Stimulated activated CD8-positive, alpha-beta memory T cell treated with anti-CD3 and anti-CD28 coated beads, Interleukin-15, amount 100 ng/mL, for 1 hour (primary cell): Measurements from ENCODE around the gene PSME4.
"Not testable (repeated sequence)": the region's sequence is repeated elsewhere in the genome, so short reads cannot be mapped to it uniquely, and the experiment has no call there.

Experiments
- DNase-seq: peaks from one replicate; pipeline ENCODE4 v3.0.0-alpha.2; 2020; ENCODE audit warnings: low read depth

The PSME4 gene

DNA sequence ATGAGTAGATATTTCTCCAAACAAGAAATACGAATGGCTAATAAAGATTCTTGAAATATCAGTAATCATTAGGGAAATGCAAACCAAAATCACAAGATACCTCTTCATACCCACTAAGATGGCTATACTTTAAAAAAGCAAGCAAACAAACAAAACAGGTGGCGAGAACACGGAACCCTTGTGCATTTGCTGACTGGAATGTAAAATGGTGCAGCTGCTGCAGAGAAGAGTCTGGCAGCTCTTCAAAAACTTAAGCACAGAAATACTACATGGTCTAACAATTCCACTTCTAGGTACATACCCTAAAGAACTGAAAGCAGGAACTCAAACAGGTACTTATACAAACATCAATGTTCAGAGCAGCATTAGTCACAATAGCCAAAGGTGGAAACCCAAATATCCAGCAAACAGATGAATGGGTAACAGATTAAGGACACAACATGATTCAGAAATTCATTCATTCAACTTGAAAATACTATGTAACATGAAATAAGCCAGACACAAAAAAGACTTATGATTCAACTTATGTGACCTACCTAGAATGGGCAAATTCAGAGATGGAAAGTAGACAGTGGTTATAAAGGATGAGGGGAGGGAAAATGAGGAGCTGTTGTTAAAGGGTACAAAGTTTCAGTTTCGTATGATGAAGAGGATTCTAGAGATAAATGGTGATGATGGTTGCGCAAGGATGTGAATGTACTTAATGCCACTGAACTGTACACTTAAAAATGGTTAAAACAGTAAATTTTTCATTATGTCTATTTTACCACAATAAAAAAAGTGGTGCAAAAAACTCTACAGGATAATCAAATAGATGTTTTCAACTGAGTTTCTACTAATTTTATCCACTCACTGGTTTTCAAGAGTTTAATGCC, 84.2 kb downstream of the PSME4 start:
- no peak for DNase-seq

DNA sequence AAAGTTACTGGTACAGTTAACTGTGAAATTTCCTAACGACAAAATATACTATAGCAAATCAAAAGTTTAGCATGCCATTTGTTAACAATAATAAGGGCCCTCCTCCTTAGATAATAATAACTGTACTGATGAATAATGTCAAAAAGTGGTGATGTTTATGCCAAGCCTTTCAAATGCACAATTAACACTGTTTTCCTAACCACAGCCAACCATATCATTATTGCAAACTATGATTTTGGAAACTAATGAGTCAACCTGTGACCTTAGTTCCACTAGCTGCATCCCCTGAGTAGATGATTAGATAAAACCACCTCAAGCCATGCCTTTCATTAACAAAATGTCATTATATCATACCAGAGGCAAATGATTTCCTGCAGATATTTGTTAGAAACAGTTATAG, 85.9 kb downstream of the PSME4 start:
- no peak for DNase-seq

DNA sequence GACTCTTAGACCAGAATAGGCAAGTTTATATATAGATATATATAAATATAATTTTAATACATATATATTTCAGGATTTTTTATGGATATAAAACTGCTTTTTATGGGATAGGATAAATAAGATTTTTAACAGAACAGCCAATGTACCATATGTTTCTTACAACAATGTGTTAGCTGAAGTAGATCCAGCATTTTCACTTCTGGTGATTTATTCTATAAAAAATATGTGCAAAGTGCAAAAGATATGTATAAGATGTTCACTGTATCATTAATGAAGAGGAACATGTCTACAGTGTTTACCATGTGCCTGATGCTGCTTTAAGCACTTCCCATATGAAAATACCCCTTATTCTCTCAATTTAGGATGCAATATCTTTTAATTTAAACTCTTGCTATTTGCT, 88.8 kb downstream of the PSME4 start:
- DNase-seq, result no peak

DNA sequence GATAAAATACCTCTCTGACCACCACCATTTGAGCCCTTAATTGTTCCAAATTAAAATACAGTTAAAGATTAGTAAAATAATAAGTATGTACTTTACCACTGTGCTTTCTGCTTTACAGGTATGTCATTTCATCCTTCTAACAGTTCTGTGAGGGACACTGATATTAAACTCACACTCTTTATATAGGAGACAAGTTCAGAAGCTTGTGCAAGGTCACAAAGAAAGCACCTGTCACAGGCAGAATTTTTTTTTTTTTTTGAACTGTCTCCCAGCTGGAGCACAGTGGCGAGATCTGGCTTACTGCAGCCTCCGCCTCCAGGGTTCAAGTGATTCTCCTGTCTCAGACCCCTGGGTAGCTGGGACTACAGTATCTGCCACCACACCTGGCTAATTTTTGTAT, 89.4 kb downstream of the PSME4 start:
- no peak for DNase-seq

DNA sequence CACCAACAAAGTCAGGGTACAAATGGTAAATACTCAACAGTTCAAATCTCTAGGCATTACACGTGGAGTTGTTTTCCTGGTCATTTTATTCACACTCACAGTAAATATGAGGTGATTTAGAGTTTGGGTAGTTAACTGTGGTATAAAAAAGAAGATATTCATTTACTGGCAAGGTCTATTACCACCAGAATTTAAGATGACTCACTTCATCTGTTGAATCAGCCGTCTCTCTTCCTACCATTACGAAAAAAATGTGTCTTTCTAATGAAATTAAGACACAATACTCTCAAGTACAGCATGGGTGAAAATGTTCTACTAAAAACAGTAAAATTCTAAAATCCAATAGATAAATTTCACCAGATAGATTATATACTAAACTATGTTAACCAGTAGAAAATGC, 90.0 kb downstream of the PSME4 start:
- DNase-seq, result no peak

DNA sequence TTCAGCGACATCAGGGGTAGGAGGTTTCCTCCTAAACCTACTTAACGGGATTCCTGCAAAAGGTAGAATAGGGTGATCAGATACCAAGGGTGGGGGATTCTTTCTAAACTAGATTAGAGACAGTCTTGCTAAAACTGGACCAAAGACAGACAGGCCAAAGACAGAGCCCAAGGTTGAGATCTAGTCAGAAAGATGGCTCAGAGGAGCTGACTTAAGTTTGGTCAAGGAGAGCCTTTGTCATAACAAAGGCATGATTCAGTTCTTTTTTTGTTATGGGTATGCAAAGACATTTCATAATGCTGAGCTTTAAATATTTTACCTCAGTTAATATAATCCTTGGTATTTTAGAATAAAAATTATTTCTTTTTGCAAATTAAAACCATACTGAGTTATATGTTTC, 93.2 kb downstream of the PSME4 start:
- DNase-seq, result no peak

DNA sequence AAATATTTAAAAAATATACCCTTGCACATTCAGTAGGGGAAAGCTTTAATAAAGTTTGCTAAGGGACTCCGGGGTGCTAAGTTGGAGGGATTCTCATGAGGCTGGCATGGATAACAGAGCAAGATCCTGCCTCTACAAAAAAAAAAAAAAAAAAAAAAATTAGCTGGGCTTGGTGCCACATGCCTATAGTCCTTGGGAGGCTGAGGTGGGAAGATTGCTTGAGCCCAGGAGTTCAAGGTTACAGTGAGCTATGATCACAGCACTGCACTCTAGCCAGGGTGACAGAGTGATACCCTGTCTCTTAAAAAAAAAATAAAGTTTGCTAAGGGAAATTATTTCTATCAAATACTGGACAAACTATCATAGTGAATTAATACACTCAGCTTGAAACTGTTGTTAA, 93.7 kb downstream of the PSME4 start:
- no peak for DNase-seq

DNA sequence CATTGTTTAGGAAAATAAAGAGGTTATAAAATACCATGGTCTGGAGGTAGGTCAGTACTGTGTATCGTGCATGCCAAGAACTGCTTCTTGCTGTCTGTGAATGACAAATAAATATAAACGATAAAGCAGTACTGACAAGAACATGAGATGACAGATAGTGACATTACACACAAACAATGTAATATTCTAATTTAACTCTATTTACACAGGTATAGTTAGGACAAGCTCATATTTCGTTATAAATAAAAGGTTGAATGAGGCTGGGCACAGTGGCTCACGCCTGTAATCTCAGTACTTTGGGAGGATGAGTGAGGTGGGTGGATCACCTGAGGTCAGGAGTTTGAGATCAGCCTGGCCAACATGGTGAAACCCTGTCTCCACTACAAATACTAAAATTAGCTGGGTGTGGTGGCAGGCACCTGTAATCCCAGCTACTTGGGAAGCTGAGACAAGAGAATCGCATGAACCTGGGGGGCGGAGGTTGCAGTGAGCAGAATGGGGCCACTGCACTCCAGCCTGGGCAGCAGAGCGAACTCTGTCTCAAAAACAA, 96.3 kb downstream of the PSME4 start:
- no peak for DNase-seq

DNA sequence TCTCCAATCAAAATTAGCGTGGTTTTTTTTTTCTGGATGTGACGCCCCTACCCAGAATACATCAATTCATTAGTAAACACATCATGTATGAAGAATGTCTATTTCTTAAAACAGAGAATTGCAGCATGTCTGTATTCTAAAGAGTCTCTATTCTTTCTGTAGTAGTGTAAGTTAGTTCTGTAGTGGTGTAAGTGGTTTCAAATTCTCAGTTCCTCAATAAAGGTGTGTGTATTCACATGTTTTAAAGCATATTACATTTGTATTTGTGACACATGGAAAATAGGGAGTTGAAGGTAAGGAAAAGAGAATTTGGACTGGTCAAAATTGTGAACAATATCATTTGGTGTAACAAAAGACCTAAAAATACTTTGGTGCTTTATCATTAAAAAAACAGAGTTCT, 103.0 kb downstream of the PSME4 start:
- no peak for DNase-seq

DNA sequence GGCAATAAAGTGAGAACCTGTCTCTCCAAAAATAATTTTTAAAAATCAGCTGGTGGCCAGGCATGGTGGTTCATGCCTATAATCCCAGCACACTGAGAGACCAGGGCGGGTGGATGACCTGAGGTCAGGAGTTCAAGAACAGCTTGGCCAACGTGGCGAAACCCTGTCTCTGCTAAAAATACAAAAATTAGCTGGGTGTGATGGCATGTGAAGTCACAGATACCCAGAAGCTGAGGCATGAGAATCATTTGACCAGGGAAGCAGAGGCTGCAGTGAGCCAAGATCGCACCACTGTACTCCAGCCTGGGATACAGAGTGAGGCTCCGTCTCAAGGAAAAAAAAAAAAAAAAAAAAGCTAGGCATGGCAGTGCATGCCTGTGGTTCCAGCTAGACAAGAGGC, 103.6 kb downstream of the PSME4 start:
- DNase-seq, result no peak

DNA sequence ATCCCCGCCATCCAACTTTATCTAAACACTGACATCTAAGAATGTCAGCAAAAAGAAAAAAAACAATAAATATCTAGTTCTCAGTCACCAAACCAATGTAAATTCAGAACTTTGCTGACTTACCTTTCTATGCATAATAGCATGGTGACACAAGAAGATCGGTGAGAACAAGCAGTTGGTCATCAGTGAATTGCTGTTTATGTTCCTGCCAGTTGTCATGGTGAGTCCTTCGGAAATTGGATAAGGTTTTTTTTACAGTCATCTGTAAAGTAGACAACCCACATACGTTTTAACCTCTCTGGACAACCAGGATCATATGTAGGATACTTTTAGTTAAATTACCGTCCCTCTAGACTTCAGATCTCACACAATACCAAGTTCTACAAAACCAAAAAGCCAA, 104.8 kb downstream of the PSME4 start:
- DNase-seq, result no peak

DNA sequence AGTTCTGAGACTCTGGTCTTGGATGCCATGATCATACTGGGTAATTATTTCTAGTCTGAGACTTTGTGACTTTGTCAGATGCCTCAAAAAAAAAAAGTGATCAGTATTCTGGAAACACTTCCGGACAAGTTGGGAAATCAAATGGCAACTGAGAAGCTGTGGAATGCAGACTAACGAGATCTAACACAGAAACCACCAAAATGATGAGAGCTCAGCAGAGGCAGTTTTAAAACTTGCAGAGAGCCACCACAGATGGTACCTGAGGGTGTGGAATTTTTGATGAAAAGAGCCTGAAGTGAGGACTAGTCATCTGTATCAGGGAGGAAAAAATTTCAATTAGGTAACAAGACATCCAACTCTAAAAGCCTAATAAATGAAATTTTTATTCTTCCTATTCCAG, 105.5 kb downstream of the PSME4 start:
- no peak for DNase-seq

DNA sequence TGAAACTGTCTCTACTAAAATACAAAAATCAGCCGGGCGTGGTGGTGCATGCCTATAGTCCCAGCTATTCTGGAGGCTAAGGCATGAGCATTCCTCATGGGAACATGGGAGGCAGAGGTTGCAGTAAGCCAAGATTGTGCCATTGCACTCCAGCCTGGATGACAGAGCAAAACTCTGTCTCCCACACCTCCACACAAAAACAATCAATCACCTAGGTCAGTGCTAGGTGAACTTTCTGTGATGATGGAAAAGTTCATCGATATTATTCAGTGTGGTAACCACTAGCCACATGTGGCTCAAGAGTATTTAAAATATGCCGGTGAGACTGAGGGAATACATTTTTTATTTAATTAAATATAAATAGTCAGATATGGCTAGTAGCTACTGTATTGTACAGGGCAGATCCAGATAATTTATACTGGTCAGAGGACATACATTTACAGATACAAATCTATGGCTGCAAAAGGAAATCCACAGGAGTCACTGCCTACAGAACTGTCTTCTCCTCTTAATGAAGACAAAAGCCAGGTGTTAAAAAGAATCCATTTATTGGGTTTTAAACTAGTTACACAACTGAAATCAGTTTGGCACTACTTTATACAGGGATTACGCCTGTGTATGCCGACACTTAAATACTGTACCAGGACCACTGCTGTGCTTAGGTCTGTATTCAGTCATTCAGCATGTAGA, 107.1 kb downstream of the PSME4 start:
- DNase-seq, result no peak

DNA sequence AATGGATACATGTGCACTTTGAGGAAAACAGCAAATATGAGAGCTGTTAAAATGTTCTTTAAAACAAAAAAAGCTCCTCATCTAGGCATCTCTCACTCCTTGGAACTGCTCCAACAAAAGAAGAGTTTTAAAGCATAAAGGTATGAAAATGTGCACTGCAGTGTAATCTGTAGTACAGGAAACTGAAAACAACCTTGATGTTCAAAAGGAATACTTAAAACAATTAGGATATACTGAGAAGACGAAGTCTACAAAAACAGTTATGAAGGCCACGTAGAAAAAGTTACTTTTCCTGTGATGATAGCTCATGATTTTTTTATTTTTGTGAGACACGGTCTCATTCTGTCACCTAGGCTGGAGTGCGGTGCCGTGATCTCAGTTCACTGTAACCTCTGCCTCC, 109.0 kb downstream of the PSME4 start:
- DNase-seq, result no peak

DNA sequence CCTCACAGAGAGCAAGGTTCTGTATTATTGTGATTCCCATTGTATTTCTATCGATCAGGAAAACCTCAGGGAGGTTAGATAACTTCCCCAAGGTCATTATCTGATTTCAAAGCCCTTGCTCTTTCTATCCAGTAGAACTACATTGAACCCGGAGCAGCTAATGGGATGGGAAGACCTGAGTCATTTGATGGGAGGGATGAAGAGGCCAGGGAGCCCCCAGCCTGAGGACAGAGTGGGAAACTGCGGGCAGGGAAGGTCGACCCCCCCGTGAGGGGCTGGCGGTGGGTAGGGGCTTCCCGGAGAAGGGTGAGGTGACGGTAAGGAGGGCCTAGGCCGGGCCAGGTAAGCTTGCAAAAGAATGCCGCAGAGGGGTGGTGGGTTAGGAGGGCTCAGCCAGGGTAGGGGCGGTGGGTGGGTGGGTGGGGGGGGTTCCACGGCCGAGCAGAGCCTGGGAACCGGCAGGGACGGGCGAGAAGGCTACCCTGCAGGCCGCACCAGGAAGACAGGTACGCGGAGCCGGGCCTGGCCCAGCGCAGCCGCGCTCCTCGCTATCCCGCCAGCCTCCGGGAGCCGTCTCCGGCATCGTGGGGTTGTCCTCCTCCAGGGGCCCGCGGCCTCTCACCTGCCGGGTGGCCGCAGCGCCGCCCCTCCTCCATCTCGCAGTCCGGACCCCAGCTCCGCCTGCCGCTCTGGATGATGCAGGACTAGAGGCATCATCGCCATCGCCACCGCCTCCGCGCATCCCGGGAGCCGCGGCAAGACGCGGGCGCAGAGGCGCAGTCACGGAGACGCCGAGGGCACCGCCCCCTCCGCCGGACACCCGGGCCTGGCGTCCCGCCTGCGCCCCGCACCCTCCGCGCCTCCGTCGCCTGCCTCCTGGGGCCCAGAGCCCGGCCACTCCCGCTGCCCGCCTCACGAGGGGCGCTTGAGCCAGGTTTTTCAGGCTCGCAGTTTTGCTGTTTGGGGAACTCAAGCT, 111.3 kb downstream of the PSME4 start, which contains the start of gene GPR75:
GPR75 (minus strand) TSS at position 762 of the 976 bp plus-strand sequence. CDS start 5,211 bp downstream, outside the sequence.
- no peak for DNase-seq

DNA sequence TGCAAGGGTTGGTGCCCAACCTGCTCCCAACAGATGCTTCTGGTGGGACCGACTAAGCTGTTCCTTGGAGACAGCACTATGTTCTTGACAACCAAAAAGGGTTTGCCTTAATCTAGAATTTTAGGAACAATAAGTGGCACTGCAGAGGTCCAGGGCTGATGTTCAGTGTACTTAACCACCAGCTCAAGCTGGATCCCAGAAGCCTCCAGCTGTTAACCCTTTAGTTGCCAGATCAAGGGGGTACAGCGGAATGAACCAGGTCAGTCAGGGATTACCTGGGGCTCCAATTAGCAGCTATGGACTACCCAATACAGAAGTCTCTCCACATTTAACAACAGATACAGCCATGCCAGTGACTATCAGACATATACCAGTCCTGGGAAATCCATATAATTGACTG, 114.5 kb downstream of the PSME4 start:
- no peak for DNase-seq

DNA sequence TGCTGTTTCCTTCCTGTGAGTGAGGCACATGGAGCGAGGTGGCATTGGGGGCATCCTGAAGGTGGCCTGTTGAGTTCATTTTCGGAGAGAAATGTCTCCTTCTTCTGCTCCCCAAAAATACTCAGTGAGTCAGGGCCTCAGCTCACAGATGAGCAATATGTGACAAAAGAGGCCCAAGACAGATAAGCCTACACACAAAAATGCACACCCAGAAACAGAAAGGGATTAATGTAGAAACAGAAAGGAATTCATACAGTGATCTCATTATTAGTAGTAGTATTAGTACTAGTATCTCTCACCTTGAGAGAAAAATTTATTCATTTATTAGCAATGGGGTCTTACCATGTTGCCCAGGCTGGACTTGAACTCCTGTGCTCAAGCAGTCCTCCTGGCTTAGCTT, 116.1 kb downstream of the PSME4 start:
- no peak for DNase-seq

DNA sequence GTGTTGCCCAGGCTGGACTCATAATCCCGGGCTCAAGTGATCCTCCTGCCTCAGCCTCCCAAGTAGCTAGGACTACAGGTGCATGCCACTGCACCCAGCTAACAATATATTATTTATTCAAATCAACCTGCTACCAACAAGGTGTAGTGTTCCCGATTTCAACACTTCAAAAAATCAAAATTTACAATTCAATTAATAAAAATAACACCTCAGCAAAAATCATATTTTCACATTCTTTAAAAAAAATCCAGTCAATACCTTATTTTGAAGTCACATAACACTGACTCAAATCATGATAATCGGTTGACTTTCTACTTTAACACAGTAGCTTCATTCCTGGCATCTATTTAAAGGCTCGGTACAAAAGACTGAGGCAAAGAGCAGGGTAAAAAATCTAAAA, 118.3 kb downstream of the PSME4 start:
- no peak for DNase-seq

DNA sequence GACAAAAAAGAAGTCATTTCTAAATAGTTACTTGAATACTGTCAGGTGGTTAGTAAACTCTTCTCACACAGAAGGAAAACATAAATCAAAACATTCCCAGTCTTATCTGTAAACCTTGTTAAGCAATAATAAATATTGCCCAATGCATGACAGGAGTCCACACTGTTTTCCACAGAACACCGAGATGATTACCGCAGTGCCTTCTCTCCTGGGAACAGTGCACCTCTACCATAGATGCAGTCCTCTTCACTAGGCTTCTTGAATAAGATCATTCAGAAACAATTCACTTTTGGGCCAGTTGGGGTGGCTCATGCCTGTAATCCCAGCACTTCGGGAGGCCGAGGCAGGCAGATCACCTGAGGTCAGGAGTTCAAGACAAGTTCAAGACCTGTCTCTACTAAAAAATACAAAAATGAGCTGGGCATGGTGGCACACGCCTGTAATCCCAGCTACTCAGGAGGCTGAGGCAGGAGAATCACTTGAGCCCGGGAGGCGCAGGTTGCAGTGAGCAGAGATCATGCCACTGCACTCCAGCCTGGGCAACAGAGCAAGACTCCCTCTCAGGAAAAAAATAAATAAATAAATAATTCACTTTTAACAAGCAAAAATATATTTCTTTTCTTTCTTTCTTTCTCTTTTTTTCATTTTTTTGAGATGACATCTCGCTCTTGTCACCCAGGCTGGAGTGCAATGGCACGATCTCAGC, 119.6 kb downstream of the PSME4 start:
- not testable (repeated sequence) for DNase-seq

DNA sequence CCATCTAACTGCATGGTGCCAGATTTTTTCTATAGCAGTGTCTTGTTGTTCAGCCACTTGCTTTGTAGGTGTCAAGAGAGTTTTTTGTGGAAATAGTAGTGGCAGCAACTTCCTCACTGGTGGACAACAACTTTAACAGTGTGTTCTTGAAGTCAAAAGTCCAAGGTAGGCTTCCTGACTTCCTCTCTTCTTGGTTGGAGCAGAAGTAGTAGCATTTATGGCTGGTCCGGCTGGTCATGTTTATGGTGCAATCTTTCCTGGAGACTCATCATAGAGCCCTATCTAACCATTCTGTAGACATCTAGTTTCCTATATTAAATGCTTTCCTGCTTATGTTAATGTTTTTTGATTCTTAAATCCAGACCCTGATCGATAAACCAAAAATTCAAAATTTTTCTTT, 122.7 kb downstream of the PSME4 start:
- DNase-seq, result no peak

DNA sequence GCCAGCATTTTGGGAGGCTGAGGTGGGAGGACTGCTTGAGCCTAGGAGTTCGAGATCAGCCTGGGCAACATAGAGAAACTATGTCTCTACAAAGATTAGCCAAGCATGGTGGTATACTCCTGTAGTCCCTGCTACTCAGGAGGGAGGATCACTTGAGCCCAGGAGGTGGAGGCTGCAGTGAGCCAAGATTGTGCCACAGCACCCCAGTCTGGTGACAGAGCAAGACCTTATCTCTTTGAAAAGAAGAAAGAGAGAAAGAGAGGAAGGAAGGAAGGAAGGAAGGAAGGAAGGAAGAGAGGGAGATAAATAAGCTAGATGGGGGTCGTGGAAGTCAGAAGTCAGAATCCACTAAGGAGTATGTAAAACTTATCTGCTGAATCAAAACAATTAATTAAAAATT, 127.2 kb downstream of the PSME4 start:
- DNase-seq, result no peak
